OCI-LY1 (cell line): ENCODE data around the gene RAE1.

ENCODE experiments used
- EZH2 ChIP-seq: fragments of 200-600 bp; sonication (generic), shearing (Covaris generic); IDR thresholded peaks from 2 replicates; pipeline ENCODE4 v1.8.0; 2017; ENCODE audit warnings: borderline replicate concordance, mixed run types, mild to moderate bottlenecking, antibody characterized with exemption, low read length, moderate library complexity, mixed read lengths
- TF ChIP-seq, protein P1 (sequence below): fragments of 200-600 bp; sonication (generic), shearing (Covaris generic); IDR thresholded peaks from 2 replicates; pipeline ENCODE4 v1.5.1; 2017; ENCODE audit warnings: mild to moderate bottlenecking, antibody characterized with exemption, low read length, moderate library complexity, mixed read lengths

DNA sequence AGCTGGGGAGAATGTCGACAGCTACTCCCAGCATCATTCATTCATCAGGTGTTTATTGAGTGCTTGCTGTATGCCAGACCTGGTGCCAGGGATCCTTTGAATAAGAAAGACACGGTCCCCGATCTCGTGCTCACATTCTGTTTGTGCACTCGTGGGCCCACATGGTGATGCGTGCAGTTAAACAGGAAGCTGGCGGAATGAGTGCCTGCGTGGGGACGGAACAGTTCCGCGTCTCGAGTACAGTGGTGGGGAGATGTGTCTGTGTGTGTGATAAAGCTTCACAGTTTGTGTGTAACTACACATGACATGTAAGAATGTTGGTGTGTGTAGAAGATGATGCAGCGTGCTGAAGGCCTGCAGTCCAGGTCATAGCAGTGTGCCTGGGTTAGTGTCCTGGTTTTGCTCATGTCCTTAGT lies 46.6 kb downstream of the RAE1 start:
- TF ChIP-seq, protein P1, sequence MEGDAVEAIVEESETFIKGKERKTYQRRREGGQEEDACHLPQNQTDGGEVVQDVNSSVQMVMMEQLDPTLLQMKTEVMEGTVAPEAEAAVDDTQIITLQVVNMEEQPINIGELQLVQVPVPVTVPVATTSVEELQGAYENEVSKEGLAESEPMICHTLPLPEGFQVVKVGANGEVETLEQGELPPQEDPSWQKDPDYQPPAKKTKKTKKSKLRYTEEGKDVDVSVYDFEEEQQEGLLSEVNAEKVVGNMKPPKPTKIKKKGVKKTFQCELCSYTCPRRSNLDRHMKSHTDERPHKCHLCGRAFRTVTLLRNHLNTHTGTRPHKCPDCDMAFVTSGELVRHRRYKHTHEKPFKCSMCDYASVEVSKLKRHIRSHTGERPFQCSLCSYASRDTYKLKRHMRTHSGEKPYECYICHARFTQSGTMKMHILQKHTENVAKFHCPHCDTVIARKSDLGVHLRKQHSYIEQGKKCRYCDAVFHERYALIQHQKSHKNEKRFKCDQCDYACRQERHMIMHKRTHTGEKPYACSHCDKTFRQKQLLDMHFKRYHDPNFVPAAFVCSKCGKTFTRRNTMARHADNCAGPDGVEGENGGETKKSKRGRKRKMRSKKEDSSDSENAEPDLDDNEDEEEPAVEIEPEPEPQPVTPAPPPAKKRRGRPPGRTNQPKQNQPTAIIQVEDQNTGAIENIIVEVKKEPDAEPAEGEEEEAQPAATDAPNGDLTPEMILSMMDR = no peak
- TF ChIP-seq EZH2 = no peak
